HL-60 (cell line): ENCODE data around the gene RPL5.

Source experiments
- DNase-seq, 2 experiments: peaks; one replicate each; pipeline ENCODE4 v3.0.0-alpha.2; 2010 to 2020; ENCODE audit warnings: low read depth in 1 of 2, low spot score in 1 of 2
- H3K27ac ChIP-seq: fragments of 250-450 bp; sonication (Bioruptor Pico); replicated peaks from 2 replicates; pipeline ENCODE4 v1.5.1; 2020; ENCODE audit warnings: mild to moderate bottlenecking, moderate library complexity
- H3K27me3 ChIP-seq: fragments of 250-450 bp; sonication (Bioruptor Pico); 2 replicates; pipeline ENCODE4 v1.5.1; 2021; ENCODE audit warnings: mild to moderate bottlenecking, moderate library complexity; ENCODE audit not compliant: insufficient read depth, poor library complexity, severe bottlenecking
- H3K4me3 ChIP-seq: replicated peaks from 2 replicates; pipeline ENCODE4 v1.5.1; 2011; ENCODE audit warnings: mild to moderate bottlenecking, control low read depth, low read length; ENCODE audit not compliant: insufficient read depth
- CTCF ChIP-seq: IDR thresholded peaks from one replicate; pipeline ENCODE4 v1.5.1; 2011; ENCODE audit warnings: low read length, control low read depth, inconsistent platforms; ENCODE audit not compliant: insufficient read depth
- GABPA ChIP-seq: IDR thresholded peaks from 2 replicates; pipeline ENCODE4 v1.6.1; 2012; ENCODE audit warnings: low read depth
- POLR2AphosphoS5 ChIP-seq: IDR thresholded peaks from 2 replicates; pipeline ENCODE4 v1.6.1; 2012; ENCODE audit warnings: low read depth
- SPI1 ChIP-seq: IDR thresholded peaks from 2 replicates; pipeline ENCODE4 v1.6.1; 2012; ENCODE audit warnings: low read depth, mild to moderate bottlenecking, borderline replicate concordance
- TF ChIP-seq, protein P1 (sequence below): IDR thresholded peaks from 2 replicates; pipeline ENCODE4 v1.6.1; 2012; ENCODE audit warnings: low read depth; ENCODE audit not compliant: insufficient replicate concordance

RPL5 gene

GRCh38 chr1:92816732-92817131 lies 15.1 kb upstream of the RPL5 start:
- no peak for DNase-seq
- no peak for TF ChIP-seq CTCF
- TF ChIP-seq, protein P1, sequence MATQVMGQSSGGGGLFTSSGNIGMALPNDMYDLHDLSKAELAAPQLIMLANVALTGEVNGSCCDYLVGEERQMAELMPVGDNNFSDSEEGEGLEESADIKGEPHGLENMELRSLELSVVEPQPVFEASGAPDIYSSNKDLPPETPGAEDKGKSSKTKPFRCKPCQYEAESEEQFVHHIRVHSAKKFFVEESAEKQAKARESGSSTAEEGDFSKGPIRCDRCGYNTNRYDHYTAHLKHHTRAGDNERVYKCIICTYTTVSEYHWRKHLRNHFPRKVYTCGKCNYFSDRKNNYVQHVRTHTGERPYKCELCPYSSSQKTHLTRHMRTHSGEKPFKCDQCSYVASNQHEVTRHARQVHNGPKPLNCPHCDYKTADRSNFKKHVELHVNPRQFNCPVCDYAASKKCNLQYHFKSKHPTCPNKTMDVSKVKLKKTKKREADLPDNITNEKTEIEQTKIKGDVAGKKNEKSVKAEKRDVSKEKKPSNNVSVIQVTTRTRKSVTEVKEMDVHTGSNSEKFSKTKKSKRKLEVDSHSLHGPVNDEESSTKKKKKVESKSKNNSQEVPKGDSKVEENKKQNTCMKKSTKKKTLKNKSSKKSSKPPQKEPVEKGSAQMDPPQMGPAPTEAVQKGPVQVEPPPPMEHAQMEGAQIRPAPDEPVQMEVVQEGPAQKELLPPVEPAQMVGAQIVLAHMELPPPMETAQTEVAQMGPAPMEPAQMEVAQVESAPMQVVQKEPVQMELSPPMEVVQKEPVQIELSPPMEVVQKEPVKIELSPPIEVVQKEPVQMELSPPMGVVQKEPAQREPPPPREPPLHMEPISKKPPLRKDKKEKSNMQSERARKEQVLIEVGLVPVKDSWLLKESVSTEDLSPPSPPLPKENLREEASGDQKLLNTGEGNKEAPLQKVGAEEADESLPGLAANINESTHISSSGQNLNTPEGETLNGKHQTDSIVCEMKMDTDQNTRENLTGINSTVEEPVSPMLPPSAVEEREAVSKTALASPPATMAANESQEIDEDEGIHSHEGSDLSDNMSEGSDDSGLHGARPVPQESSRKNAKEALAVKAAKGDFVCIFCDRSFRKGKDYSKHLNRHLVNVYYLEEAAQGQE: no peak
- TF ChIP-seq POLR2AphosphoS5: no peak
- TF ChIP-seq GABPA: no peak
- TF ChIP-seq SPI1: no peak
- H3K27me3 ChIP-seq: no peaks in the 10 kb centered on the region

DNA sequence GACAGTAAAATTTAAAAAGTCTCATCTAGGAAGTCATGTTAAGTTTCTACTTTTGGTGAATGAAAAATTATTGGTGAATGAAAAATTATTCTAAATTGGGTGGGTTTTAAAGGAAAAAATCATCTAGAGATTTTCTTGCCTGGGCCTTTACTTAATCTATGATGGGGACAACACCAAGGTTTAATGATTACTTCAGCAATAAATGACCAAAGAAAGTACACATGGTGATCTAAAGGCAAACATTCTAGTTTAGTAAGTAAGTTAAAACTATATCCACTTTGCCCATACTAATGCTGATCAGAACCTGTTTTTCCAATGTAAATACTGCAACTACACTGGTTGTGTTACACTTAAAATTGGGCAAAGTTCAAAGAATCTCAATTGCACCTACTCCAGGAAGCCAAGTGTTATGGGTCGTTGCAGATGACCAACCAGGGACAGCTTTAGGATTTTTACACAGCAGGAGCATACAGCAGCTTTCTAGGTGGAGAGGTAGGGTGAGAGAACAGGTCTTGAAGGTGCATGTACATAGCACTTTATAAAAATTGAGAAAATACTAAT lies 14.6 kb upstream of the RPL5 start:
- H3K27ac ChIP-seq: no peak overlapping the region
- no peak for TF ChIP-seq CTCF
- TF ChIP-seq SPI1: no peak
- no peak for TF ChIP-seq GABPA
- TF ChIP-seq, protein P1: no peak
- TF ChIP-seq POLR2AphosphoS5: no peak
- no peaks in the 10 kb centered on the region for H3K27me3 ChIP-seq
- DNase-seq: no peak
- H3K4me3 ChIP-seq: no peak overlapping the region

More at GRCh38 chr1:92816732-92817131, 15.1 kb upstream of the RPL5 start:
- Histone ChIP-seq H3K4me3 (no peak overlapping the region), H3K27ac (no peak overlapping the region)

DNA sequence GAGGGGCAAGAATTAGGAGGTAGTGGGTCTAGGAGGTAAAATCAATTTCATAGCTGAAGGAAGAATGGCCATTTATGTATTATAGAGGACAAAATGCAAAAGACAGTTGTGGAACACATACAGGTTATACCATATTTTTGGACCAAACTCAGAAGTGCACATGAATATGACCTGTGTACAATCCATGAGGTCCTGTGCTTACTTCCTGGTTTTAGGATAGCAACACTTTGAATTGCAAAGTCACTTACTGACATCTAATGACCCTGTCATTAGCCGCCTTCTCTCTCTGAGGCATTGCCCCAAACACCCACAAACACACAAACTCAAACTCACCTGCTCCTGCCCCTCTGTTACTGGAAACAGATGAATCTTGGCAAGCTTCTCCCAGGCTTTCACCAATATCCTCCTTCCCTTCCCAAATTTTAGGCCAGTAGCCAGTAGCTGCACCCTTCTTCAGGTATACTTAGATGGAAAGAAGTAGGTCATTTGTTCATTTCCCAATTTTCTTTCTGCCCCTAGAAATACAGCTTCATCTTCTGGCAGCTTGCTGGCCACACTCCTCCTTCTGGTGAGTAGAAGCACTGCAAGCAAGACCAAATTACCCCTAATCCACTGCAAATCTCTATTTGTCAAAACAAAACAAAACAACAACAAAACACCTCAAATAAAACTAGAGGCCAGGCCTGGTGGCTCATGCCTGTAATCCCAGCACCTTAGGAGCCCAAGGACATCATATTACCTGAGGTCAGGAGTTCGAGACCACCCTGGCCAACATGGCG lies 13.7 kb upstream of the RPL5 start:
- TF ChIP-seq, protein P1: no peak
- peak; percentile 59 for TF ChIP-seq CTCF
- Histone ChIP-seq H3K4me3 (no peak overlapping the region), H3K27me3 (no peaks in the 10 kb centered on the region), H3K27ac (no peak overlapping the region)
- peak in 1 of 2 experiments; percentile 34 for DNase-seq
